HEK293 (cell line): ENCODE results near the gene ANKZF1.
A peak's percentile ranks its signal among the peaks of the same experiment; 100 is the strongest.

Experiments
- CTCF ChIA-PET: fragments of 350-600 bp; formaldehyde crosslinking; extraction: SDS; loops from one replicate; lab custom pipeline; 2021; ENCODE audit warnings: antibody characterized with exemption; lab: Yijun Ruan, JAX
- POLR2A ChIA-PET: fragments of 300-600 bp; formaldehyde crosslinking; extraction: SDS; loops from one replicate; lab custom pipeline; 2020; ENCODE audit warnings: antibody characterized with exemption, inconsistent platforms; lab: Yijun Ruan, JAX
- H3K27ac ChIP-seq: fragments of 200-500 bp; sonication (Bioruptor generic); 2 replicates; pipeline ENCODE4 v1.5.1; 2014; ENCODE audit warnings: low read depth, low read length, control low read depth, inconsistent platforms; ENCODE audit errors: extremely low read depth
- H3K36me3 ChIP-seq, 2 experiments: fragments of 200-500 bp in 1 of 2; sonication (Bioruptor generic) in 1 of 2; 1 replicate in 1 of 2; 2 replicates in 1 of 2; pipeline ENCODE4 v1.5.1; 2014 to 2017; ENCODE audit warnings: inconsistent platforms in 2 of 2, low read length in 2 of 2; ENCODE audit not compliant: control insufficient read depth in 2 of 2, insufficient read depth in 1 of 2
- H3K4me1 ChIP-seq: fragments of 200-500 bp; sonication (Bioruptor generic); 2 replicates; pipeline ENCODE4 v1.5.1; 2014; ENCODE audit warnings: mild to moderate bottlenecking, low read length, inconsistent platforms; ENCODE audit not compliant: control insufficient read depth, insufficient read depth
- H3K4me3 ChIP-seq: 2 replicates; pipeline ENCODE4 v1.5.1; 2011; ENCODE audit warnings: low read depth, mild to moderate bottlenecking, control low read depth, low read length, moderate library complexity
- H3K9me3 ChIP-seq: fragments of 200-500 bp; sonication (Bioruptor generic); 2 replicates; pipeline ENCODE4 v1.5.1; 2014; ENCODE audit warnings: low read depth, low read length, inconsistent platforms; ENCODE audit not compliant: control insufficient read depth, insufficient read depth
- KLF10 ChIP-seq: fragments of 450-650 bp; IDR thresholded peaks from 2 replicates; pipeline ENCODE4 v1.5.1; 2018; ENCODE audit warnings: missing biosample characterization, mild to moderate bottlenecking, missing genetic modification characterization
- KLF8 ChIP-seq: fragments of 450-650 bp; formaldehyde crosslinking; IDR thresholded peaks from 2 replicates; pipeline ENCODE4 v1.5.1; 2016; ENCODE audit warnings: missing biosample characterization, missing genetic modification characterization
- PATZ1 ChIP-seq: fragments of 450-650 bp; formaldehyde crosslinking; IDR thresholded peaks from 2 replicates; pipeline ENCODE4 v1.5.1; 2016; ENCODE audit warnings: missing biosample characterization, missing genetic modification characterization
- SP2 ChIP-seq: fragments of 450-650 bp; formaldehyde crosslinking; IDR thresholded peaks from 2 replicates; pipeline ENCODE4 v1.5.1; 2016; ENCODE audit warnings: missing biosample characterization, missing genetic modification characterization
- SP3 ChIP-seq: fragments of 450-650 bp; formaldehyde crosslinking; IDR thresholded peaks from 2 replicates; pipeline ENCODE4 v1.5.1; 2016; ENCODE audit warnings: missing biosample characterization, missing genetic modification characterization
- ZBTB10 ChIP-seq: fragments of 450-650 bp; formaldehyde crosslinking; IDR thresholded peaks from 2 replicates; pipeline ENCODE4 v1.5.1; 2016; ENCODE audit warnings: missing biosample characterization, missing genetic modification characterization
- ZBTB20 ChIP-seq: fragments of 450-650 bp; formaldehyde crosslinking; IDR thresholded peaks from 2 replicates; pipeline ENCODE4 v1.5.1; 2016; ENCODE audit warnings: missing biosample characterization, missing genetic modification characterization
- ZBTB48 ChIP-seq: fragments of 450-650 bp; formaldehyde crosslinking; IDR thresholded peaks from 2 replicates; pipeline ENCODE4 v1.5.1; 2016; ENCODE audit warnings: missing biosample characterization, missing genetic modification characterization
- ZBTB8A ChIP-seq: fragments of 450-650 bp; formaldehyde crosslinking; IDR thresholded peaks from 2 replicates; pipeline ENCODE4 v1.5.1; 2016; ENCODE audit warnings: missing biosample characterization, missing genetic modification characterization
- ZEB2 ChIP-seq: fragments of 450-650 bp; formaldehyde crosslinking; IDR thresholded peaks from 2 replicates; pipeline ENCODE4 v1.5.1; 2016; ENCODE audit warnings: missing biosample characterization, missing genetic modification characterization
- ZIC2 ChIP-seq: fragments of 450-650 bp; formaldehyde crosslinking; IDR thresholded peaks from 2 replicates; pipeline ENCODE4 v1.5.1; 2016; ENCODE audit warnings: missing biosample characterization, missing genetic modification characterization
- ZNF335 ChIP-seq: fragments of 450-650 bp; formaldehyde crosslinking; conservative IDR thresholded peaks from 2 replicates; pipeline ENCODE4 v1.5.1; 2016; ENCODE audit warnings: missing biosample characterization, missing genetic modification characterization
- ZNF341 ChIP-seq: fragments of 450-650 bp; formaldehyde crosslinking; IDR thresholded peaks from 2 replicates; pipeline ENCODE4; 2016; ENCODE audit warnings: low read depth, missing biosample characterization, missing genetic modification characterization
- ZNF394 ChIP-seq: fragments of 450-650 bp; formaldehyde crosslinking; IDR thresholded peaks from 2 replicates; pipeline ENCODE4 v1.5.1; 2016; ENCODE audit warnings: missing biosample characterization, missing genetic modification characterization, mild to moderate bottlenecking, moderate library complexity, borderline replicate concordance
- ZNF398 ChIP-seq: fragments of 450-650 bp; formaldehyde crosslinking; IDR thresholded peaks from 2 replicates; pipeline ENCODE4 v1.5.1; 2017; ENCODE audit warnings: missing biosample characterization, missing genetic modification characterization
- TF ChIP-seq, protein P1 (sequence below): fragments of 450-650 bp; formaldehyde crosslinking; IDR thresholded peaks from 2 replicates; pipeline ENCODE4 v1.5.1; 2016; ENCODE audit warnings: missing biosample characterization, missing genetic modification characterization
- TF ChIP-seq, protein P2 (sequence below): fragments of 450-650 bp; formaldehyde crosslinking; IDR thresholded peaks from 2 replicates; pipeline ENCODE4 v1.5.1; 2016; ENCODE audit warnings: missing biosample characterization, missing genetic modification characterization, borderline replicate concordance
- TF ChIP-seq, protein P3 (sequence below): fragments of 450-650 bp; formaldehyde crosslinking; optimal IDR thresholded peaks from 2 replicates; pipeline ENCODE3; 2016; ENCODE audit warnings: missing biosample characterization, mild to moderate bottlenecking, missing genetic modification characterization
- TF ChIP-seq, protein P4 (sequence below): fragments of 450-650 bp; formaldehyde crosslinking; IDR thresholded peaks from 2 replicates; pipeline ENCODE4 v1.5.1; 2016; ENCODE audit warnings: missing biosample characterization, missing genetic modification characterization

ANKZF1 gene

DNA sequence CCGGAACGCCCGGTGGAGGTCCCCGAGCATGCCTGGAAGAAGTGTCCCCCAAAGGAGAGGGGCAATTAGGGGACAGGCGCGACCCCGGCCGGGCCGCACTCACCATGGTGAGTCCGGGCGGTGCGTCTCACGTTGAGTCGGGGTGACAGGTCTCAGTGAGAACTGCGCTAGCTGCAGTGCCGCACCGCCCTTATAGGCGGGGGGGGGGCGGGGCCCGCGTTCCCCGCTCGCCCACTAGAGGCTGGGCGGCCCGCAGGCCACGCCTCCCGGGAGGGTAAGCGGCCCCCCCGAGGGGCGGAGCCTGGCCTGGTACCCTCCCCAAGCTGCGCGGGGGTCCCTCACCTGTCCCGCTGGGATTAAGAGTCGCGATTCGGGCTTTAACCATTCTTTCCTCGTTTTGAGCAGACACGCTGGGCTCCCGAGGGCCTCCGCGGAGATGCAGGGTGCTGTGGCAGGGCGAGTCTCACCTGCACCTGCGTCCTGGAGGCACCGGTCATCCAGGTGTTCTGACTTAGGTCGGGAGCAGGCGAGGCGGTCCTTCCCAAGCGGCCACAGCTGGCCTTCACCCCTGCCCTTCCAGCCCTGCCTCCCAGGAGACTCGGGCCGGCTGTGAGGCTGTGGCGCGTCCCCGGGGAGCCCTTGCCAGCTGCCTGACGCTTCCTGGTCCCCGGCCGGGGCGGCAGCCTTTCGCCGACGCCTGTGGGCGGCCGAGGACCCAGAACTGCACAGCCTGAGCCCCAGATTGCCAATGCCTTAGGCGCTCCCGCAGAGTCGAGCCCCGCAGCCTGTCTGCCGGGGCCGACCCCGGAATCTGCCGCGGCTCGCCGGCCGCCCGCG lies 24.4 kb downstream of the ANKZF1 start, which contains the start of gene TUBA4A:
TUBA4A (minus strand) TSS at position 166 of the 837 bp plus-strand sequence; CDS start at position 106, 60 bp downstream.
- peak within 1 kb of the TSS; percentile 55 for H3K4me3 ChIP-seq
- peaks cover 0 to 8% of the 10 kb centered on the region in 2 experiments; a peak in 1 of 3 replicates for H3K36me3 ChIP-seq
- ChIA-PET CTCF (interaction anchor here (0.5 to 3.6 kb wide), 7 partner anchors 13 to 132 kb away, joined by 3 to 22 read pairs (median 4); no protein-coding TSS in a partner anchor), POLR2A (interaction anchor here (0.6 to 3.2 kb wide), 8 partner anchors 9 to 1269 kb away, joined by 3 to 17 read pairs (median 4); partner anchors contain the start of genes GLB1L and STK16)
- H3K9me3 ChIP-seq: no peaks in the 10 kb centered on the region
- H3K27ac ChIP-seq: no peak within 1 kb of the TSS
- H3K4me1 ChIP-seq: peaks cover 4% of the 10 kb centered on the region; the same call in 1 of the 2 replicates
- TF ChIP-seq KLF10 (peak; percentile 43; the same call in 1 of the 2 replicates), PATZ1 (tag by site-specific recombination) (peak; percentile 84), ZNF398 (peak; percentile 55; the same call in 1 of the 2 replicates), ZBTB10 (tag by site-specific recombination) (peak; percentile 16; the same call in 1 of the 2 replicates), ZBTB8A (tag by site-specific recombination) (peak; percentile 20; the same call in 1 of the 2 replicates), SP3 (tag by site-specific recombination) (peak; percentile 93), ZNF335 (tag by site-specific recombination) (peak; percentile 90), ZEB2 (peak; percentile 88), SP2 (tag by site-specific recombination) (peak; percentile 81), ZNF394 (no peak), ZNF341 (peak; percentile 19; the same call in 1 of the 2 replicates), ZIC2 (tag by site-specific recombination) (peak; percentile 88), KLF8 (peak; percentile 55; the same call in 1 of the 2 replicates), ZBTB20 (tag by site-specific recombination) (peak; percentile 82), ZBTB48 (tag by site-specific recombination) (peak; percentile 67)
- TF ChIP-seq, protein P1, sequence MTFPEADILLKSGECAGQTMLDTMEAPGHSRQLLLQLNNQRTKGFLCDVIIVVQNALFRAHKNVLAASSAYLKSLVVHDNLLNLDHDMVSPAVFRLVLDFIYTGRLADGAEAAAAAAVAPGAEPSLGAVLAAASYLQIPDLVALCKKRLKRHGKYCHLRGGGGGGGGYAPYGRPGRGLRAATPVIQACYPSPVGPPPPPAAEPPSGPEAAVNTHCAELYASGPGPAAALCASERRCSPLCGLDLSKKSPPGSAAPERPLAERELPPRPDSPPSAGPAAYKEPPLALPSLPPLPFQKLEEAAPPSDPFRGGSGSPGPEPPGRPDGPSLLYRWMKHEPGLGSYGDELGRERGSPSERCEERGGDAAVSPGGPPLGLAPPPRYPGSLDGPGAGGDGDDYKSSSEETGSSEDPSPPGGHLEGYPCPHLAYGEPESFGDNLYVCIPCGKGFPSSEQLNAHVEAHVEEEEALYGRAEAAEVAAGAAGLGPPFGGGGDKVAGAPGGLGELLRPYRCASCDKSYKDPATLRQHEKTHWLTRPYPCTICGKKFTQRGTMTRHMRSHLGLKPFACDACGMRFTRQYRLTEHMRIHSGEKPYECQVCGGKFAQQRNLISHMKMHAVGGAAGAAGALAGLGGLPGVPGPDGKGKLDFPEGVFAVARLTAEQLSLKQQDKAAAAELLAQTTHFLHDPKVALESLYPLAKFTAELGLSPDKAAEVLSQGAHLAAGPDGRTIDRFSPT (tag by site-specific recombination): 0 out of 2 replicates have a peak, but pooled peaks have one; percentile 9
- TF ChIP-seq, protein P2, sequence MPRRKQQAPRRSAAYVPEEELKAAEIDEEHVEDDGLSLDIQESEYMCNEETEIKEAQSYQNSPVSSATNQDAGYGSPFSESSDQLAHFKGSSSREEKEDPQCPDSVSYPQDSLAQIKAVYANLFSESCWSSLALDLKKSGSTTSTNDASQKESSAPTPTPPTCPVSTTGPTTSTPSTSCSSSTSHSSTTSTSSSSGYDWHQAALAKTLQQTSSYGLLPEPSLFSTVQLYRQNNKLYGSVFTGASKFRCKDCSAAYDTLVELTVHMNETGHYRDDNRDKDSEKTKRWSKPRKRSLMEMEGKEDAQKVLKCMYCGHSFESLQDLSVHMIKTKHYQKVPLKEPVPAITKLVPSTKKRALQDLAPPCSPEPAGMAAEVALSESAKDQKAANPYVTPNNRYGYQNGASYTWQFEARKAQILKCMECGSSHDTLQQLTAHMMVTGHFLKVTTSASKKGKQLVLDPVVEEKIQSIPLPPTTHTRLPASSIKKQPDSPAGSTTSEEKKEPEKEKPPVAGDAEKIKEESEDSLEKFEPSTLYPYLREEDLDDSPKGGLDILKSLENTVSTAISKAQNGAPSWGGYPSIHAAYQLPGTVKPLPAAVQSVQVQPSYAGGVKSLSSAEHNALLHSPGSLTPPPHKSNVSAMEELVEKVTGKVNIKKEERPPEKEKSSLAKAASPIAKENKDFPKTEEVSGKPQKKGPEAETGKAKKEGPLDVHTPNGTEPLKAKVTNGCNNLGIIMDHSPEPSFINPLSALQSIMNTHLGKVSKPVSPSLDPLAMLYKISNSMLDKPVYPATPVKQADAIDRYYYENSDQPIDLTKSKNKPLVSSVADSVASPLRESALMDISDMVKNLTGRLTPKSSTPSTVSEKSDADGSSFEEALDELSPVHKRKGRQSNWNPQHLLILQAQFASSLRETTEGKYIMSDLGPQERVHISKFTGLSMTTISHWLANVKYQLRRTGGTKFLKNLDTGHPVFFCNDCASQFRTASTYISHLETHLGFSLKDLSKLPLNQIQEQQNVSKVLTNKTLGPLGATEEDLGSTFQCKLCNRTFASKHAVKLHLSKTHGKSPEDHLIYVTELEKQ (tag by site-specific recombination): no peak
- TF ChIP-seq, protein P3, sequence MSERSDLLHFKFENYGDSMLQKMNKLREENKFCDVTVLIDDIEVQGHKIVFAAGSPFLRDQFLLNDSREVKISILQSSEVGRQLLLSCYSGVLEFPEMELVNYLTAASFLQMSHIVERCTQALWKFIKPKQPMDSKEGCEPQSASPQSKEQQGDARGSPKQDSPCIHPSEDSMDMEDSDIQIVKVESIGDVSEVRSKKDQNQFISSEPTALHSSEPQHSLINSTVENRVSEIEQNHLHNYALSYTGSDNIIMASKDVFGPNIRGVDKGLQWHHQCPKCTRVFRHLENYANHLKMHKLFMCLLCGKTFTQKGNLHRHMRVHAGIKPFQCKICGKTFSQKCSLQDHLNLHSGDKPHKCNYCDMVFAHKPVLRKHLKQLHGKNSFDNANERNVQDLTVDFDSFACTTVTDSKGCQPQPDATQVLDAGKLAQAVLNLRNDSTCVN: peak; percentile 56
- TF ChIP-seq, protein P4, sequence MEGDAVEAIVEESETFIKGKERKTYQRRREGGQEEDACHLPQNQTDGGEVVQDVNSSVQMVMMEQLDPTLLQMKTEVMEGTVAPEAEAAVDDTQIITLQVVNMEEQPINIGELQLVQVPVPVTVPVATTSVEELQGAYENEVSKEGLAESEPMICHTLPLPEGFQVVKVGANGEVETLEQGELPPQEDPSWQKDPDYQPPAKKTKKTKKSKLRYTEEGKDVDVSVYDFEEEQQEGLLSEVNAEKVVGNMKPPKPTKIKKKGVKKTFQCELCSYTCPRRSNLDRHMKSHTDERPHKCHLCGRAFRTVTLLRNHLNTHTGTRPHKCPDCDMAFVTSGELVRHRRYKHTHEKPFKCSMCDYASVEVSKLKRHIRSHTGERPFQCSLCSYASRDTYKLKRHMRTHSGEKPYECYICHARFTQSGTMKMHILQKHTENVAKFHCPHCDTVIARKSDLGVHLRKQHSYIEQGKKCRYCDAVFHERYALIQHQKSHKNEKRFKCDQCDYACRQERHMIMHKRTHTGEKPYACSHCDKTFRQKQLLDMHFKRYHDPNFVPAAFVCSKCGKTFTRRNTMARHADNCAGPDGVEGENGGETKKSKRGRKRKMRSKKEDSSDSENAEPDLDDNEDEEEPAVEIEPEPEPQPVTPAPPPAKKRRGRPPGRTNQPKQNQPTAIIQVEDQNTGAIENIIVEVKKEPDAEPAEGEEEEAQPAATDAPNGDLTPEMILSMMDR (tag by site-specific recombination): 0 out of 2 replicates have a peak, but pooled peaks have one; percentile 6
